ENCODE data around the gene C5orf15. TPM values are rescaled to one million over a fixed set of nuclear protein-coding genes. Genes with fewer than 3 reads are reported as not detected.
A peak's percentile ranks its signal among the peaks of the same experiment; 100 is the strongest.

Gene C5orf15
- total and polyA plus RNA-seq, 8 donors = 6.4 to 35.4 (median 10.7) TPM

DNA sequence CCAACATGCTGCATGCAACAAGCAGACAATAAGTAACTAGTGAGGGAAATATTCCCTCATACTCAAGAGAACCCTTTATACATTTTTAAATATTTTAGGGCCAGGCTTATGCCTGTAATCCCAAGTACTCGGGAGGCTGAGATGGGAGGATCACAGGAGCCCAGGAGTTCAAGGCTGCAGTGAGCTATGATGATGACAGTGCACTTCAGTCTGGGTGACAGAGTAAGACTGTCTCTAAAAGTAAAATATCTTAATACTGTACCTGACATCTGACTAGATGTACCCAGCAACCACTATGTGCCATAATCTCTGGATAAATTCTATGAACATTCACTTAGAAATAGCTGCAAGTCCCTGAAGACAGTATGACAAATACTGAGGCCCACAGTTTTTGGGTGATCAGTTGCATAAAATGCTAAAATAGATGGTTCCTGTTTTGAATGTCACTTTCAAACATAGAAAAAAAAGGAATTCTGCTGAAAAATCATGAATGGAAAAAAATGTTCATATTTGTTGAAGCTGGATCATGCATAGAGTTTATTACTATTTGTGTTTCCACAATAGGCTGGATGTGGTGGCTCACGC, 2.0 kb upstream of the C5orf15 start:
- Histone ChIP-seq H3K36me3 (peaks cover 4 to 31% (median 19%) of the 10 kb centered on the region in 3 donors), H3K4me1 (peaks cover 0 to 20% (median 4%) of the 10 kb centered on the region in 3 donors), H3K9me3 (no peaks in the 10 kb centered on the region), H3K27me3 (no peaks in the 10 kb centered on the region), H3K27ac (peak overlapping the region in 1 of 4 donors; percentile 82), H3K4me3 (no peak overlapping the region)
- TF ChIP-seq, protein P1, sequence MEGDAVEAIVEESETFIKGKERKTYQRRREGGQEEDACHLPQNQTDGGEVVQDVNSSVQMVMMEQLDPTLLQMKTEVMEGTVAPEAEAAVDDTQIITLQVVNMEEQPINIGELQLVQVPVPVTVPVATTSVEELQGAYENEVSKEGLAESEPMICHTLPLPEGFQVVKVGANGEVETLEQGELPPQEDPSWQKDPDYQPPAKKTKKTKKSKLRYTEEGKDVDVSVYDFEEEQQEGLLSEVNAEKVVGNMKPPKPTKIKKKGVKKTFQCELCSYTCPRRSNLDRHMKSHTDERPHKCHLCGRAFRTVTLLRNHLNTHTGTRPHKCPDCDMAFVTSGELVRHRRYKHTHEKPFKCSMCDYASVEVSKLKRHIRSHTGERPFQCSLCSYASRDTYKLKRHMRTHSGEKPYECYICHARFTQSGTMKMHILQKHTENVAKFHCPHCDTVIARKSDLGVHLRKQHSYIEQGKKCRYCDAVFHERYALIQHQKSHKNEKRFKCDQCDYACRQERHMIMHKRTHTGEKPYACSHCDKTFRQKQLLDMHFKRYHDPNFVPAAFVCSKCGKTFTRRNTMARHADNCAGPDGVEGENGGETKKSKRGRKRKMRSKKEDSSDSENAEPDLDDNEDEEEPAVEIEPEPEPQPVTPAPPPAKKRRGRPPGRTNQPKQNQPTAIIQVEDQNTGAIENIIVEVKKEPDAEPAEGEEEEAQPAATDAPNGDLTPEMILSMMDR (IDR thresholded peaks at IDR 0.05) = no peak
- no peak for FAIRE-seq
- 72 to 75% methylated on average over 2 of the region's 2 CpGs for WGBS, 2 donors
- intact Hi-C loops (cut with DNase I) = no loop called here
- DNase-seq = no peak
- ATAC-seq = no peak

DNA sequence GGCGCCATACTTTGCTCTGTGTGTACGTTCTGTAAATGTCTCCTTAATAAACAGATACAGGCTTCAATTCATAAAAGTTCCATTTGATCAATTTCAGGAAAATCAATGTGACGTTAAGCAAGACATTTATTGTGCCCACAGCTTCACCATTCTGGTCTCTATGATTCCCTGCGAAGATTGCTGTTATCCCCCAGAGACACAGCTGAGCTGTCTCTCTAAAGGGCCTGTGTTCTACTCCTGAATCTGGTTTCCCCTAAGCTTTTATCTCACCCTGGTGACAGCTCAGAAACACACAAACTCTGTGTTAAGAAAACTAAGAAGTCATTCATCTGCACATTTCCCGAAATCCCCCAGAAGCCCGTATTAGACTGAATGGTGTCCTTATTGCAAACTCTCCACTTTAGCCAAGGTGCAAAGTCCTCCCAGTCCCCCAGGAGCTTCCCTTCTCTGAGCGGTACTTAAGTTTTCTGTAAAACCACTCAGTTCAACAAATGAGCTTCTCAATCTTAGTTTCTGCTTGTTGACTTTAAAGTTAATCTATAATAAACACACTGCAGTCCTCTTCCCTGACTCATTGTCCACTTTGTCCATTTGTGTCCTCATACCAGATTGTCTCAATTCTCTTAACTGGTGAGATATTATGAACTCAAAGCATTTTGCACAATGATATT, 1.4 kb upstream of the C5orf15 start:
- peaks cover 0 to 20% (median 4%) of the 10 kb centered on the region in 3 donors for H3K4me1 ChIP-seq
- no peak for ATAC-seq
- H3K27me3 ChIP-seq = no peaks in the 10 kb centered on the region
- peak overlapping the region in 1 of 4 donors; percentile 78 for H3K4me3 ChIP-seq
- H3K36me3 ChIP-seq = peaks cover 4 to 25% (median 13%) of the 10 kb centered on the region in 3 donors
- no peaks in the 10 kb centered on the region for H3K9me3 ChIP-seq
- DNase-seq = no peak
- TF ChIP-seq, protein P1 (IDR thresholded peaks at IDR 0.05) = no peak
- no peak for FAIRE-seq
- intact Hi-C loops (cut with DNase I) = no loop called here
- 49 to 54% methylated on average over 7 of the region's 7 CpGs for WGBS, 2 donors
- peak overlapping the region in 2 of 4 donors; percentile 73 to 82 for H3K27ac ChIP-seq

DNA sequence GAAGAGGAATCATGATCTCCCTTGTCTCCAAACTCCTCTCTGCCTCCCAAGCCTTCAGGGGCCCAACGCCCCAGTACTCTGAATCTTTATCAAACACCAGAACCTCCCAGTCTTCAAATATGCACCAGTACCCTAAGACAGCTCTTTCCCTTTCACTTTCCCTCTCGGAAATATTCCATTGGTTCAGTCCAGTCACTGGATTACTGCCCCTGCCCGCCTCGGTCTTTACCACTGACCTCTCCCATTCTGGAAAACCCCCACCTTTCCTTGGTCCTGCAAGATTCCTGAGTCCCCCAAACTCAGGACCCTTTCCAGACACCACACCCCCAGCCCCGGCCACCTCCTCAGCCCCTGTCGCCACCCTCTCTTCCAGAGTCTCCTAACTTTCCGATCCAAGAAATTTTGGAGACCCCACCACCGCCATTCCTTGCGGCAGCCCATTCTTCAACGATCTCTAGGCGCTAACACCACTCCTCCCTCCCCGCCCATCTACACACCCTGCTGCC, 674 bp downstream of the C5orf15 start:
- peak; percentile 30 to 61 (median 44) for ATAC-seq
- peaks cover 0 to 20% (median 4%) of the 10 kb centered on the region in 3 donors for H3K4me1 ChIP-seq
- no peak for DNase-seq
- peak overlapping the region; percentile 50 to 82 (median 66) for H3K27ac ChIP-seq
- FAIRE-seq = no peak
- peak overlapping the region; percentile 64 to 78 (median 75) for H3K4me3 ChIP-seq
- H3K36me3 ChIP-seq = peaks cover 0 to 6% (median 0%) of the 10 kb centered on the region in 3 donors
- WGBS, 2 donors = 1% methylated on average over 12 of the region's 12 CpGs
- intact Hi-C loops (cut with DNase I) = no loop called here
- TF ChIP-seq, protein P1 (IDR thresholded peaks at IDR 0.05) = no peak
- H3K9me3 ChIP-seq = no peaks in the 10 kb centered on the region
- H3K27me3 ChIP-seq = no peaks in the 10 kb centered on the region

DNA sequence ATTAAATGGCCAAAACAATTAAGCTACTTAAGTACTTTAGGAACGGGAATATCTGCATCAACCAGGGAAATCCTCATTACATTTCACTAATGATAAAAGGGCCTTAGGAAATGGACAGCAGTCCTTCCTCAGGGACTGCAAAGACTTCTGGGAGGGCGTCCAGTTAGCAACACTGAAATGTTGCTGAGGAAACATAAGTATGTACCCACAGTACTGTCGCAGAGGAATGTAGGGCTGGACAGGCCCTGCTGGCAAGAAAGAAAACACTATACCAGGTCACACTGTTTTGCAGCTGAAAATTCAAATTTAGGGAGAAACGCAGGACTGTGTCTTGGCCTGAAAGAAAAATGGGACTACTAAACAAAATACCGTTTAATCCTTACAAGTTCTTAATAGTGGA, 1.3 kb downstream of the C5orf15 start:
- DNase-seq = no peak
- 52 to 69% methylated on average over 5 of the region's 5 CpGs for WGBS, 2 donors
- no peak for FAIRE-seq

More for the DNA sequence above, 1.3 kb downstream of the C5orf15 start:
- no peaks in the 10 kb centered on the region for H3K27me3 ChIP-seq
- no peaks in the 10 kb centered on the region for H3K9me3 ChIP-seq
- H3K27ac ChIP-seq = peak overlapping the region in 1 of 4 donors; percentile 82
- no peak for ATAC-seq
- H3K36me3 ChIP-seq = peaks cover 0 to under 1% (median 0%) of the 10 kb centered on the region in 3 donors
- H3K4me3 ChIP-seq = peak overlapping the region in 1 of 4 donors; percentile 78
- intact Hi-C loops (cut with DNase I) = no loop called here
- TF ChIP-seq, protein P1 (IDR thresholded peaks at IDR 0.05) = no peak
- peaks cover 0 to 20% (median 4%) of the 10 kb centered on the region in 3 donors for H3K4me1 ChIP-seq

Measured in pancreas (tissue), 10 donors.